ENCODE measurements around the gene SLIT1.

Gene SLIT1

GRCh38 chr10:97069576-97070362, 116.0 kb downstream of the SLIT1 start:
- DNase-seq (ENCODE audit: low read depth, low spot score): peak; percentile 87
- H3K27ac ChIP-seq: peak overlapping the region; percentile 87

- DNase-seq (ENCODE audit: low read depth, low spot score): no peak
- H3K27ac ChIP-seq: peak overlapping the region; percentile 87
Observed at GRCh38 chr10:97069026-97069425, 116.7 kb downstream of the SLIT1 start.

- no peak overlapping the region for H3K27ac ChIP-seq
- no peak for DNase-seq (ENCODE audit: low read depth, low spot score)
Observed at GRCh38 chr10:97067716-97068391, 117.9 kb downstream of the SLIT1 start.

- no peak for DNase-seq (ENCODE audit: low read depth, low spot score)
- no peak overlapping the region for H3K27ac ChIP-seq
Observed at GRCh38 chr10:97066877-97067555, 118.7 kb downstream of the SLIT1 start.

- H3K27ac ChIP-seq: no peak overlapping the region
- DNase-seq (ENCODE audit: low read depth, low spot score): no peak
Observed at GRCh38 chr10:97065686-97066660, 119.8 kb downstream of the SLIT1 start.

- peak; percentile 67 for DNase-seq (ENCODE audit: low read depth, low spot score)
- peak overlapping the region; percentile 12 for H3K27ac ChIP-seq
Observed at GRCh38 chr10:97065128-97065527, 120.6 kb downstream of the SLIT1 start.

GRCh38 chr10:97063983-97064837, 121.5 kb downstream of the SLIT1 start:
- no peak for DNase-seq (ENCODE audit: low read depth, low spot score)
- H3K27ac ChIP-seq: peak overlapping the region; percentile 12

GRCh38 chr10:97063271-97063982, 122.3 kb downstream of the SLIT1 start:
- H3K27ac ChIP-seq: no peak overlapping the region
- no peak for DNase-seq (ENCODE audit: low read depth, low spot score)

GRCh38 chr10:97062456-97062855, 123.3 kb downstream of the SLIT1 start:
- no peak overlapping the region for H3K27ac ChIP-seq
- no peak for DNase-seq (ENCODE audit: low read depth, low spot score)

- DNase-seq (ENCODE audit: low read depth, low spot score): no peak
- H3K27ac ChIP-seq: no peak overlapping the region
Observed at GRCh38 chr10:97062046-97062445, 123.7 kb downstream of the SLIT1 start.

- no peak overlapping the region for H3K27ac ChIP-seq
Observed at GRCh38 chr10:97061423-97061822, 124.3 kb downstream of the SLIT1 start.

GRCh38 chr10:97060441-97061084, 125.2 kb downstream of the SLIT1 start:
- no peak overlapping the region for H3K27ac ChIP-seq
- DNase-seq (ENCODE audit: low read depth, low spot score): no peak

More at GRCh38 chr10:97061423-97061822, 124.3 kb downstream of the SLIT1 start:
- DNase-seq (ENCODE audit: low read depth, low spot score): no peak

- no peak for DNase-seq (ENCODE audit: low read depth, low spot score)
- H3K27ac ChIP-seq: no peak overlapping the region
Observed at GRCh38 chr10:97059872-97060205, 125.9 kb downstream of the SLIT1 start.

- DNase-seq (ENCODE audit: low read depth, low spot score): no peak
- no peak overlapping the region for H3K27ac ChIP-seq
Observed at GRCh38 chr10:97059006-97059871, 126.5 kb downstream of the SLIT1 start.

GRCh38 chr10:97058521-97058920, 127.2 kb downstream of the SLIT1 start:
- DNase-seq (ENCODE audit: low read depth, low spot score): no peak
- no peak overlapping the region for H3K27ac ChIP-seq

GRCh38 chr10:97057491-97058235, 128.1 kb downstream of the SLIT1 start:
- DNase-seq (ENCODE audit: low read depth, low spot score): no peak
- H3K27ac ChIP-seq: no peak overlapping the region
